GM12878 (cell line): ENCODE data around the gene NOVA2. TPM values are rescaled to one million over a fixed set of nuclear protein-coding genes. Genes with fewer than 3 reads are reported as not detected.

ENCODE experiments used
- ATAC-seq: fragments of 200-7000 bp; cut with Tn5 transposase; 3 replicates; pipeline ENCODE4 v1.9.1; 2020; ENCODE audit warnings: mild to moderate bottlenecking, moderate library complexity
- BruUV-seq: library from RNA; stranded (reverse); fragments of 400-500 nt; replicated peaks from 2 replicates; lab custom pipeline; 2021; lab: Mats Ljungman, UMichigan
- CTCF ChIA-PET: fragments of 300-600 bp; sonication (Branson Sonifier 250); formaldehyde crosslinking; extraction: SDS; loops from one replicate; lab custom pipeline; 2021; ENCODE audit warnings: inconsistent platforms; lab: Yijun Ruan, JAX
- POLR2A ChIA-PET: fragments of 350-600 bp; formaldehyde crosslinking; extraction: SDS; loops from one replicate; lab custom pipeline; 2021; ENCODE audit warnings: inconsistent platforms; lab: Charles Lee
- RAD21 ChIA-PET: fragments of 300-600 bp; sonication (Branson Sonifier 250); formaldehyde crosslinking; loops from one replicate; lab custom pipeline; 2023; ENCODE audit warnings: antibody characterized with exemption; ENCODE audit not compliant: unreplicated experiment; lab: Charles Lee
- SMC1A ChIA-PET: fragments of 300-600 bp; sonication (Branson Sonifier 250); formaldehyde crosslinking; loops from one replicate; lab custom pipeline; 2023; ENCODE audit not compliant: unreplicated experiment, uncharacterized antibody; lab: Charles Lee
- DNase-seq: peaks from one replicate; pipeline ENCODE4 v3.0.0-alpha.2; 2011; ENCODE audit warnings: low read depth, low spot score
- FAIRE-seq: peaks from 3 replicates; lab custom pipeline; 2011; peaks lifted over from hg19 to GRCh38; lab: Jason Lieb, UNC
- H2AFZ ChIP-seq: 2 replicates; pipeline ENCODE4 v1.6.0; 2011; ENCODE audit warnings: low read depth, low read length, control low read depth; ENCODE audit not compliant: control insufficient read depth
- H3K27ac ChIP-seq: 2 replicates; pipeline ENCODE4 v1.5.1; 2011; ENCODE audit warnings: control low read depth; ENCODE audit not compliant: control insufficient read depth, insufficient read depth
- H3K27me3 ChIP-seq, 2 experiments: replicated peaks in 1 of 2; 2 replicates each; pipeline versions ENCODE4 v1.6.0 to v1.6.1; 2011; ENCODE audit warnings: low read length in 1 of 2; ENCODE audit not compliant: control insufficient read depth in 2 of 2, insufficient read depth in 2 of 2
- H3K36me3 ChIP-seq, 2 experiments: 2 replicates each; pipeline ENCODE4 v1.5.1; 2011; ENCODE audit warnings: low read length in 1 of 2; ENCODE audit not compliant: control insufficient read depth in 2 of 2, insufficient read depth in 2 of 2
- H3K4me1 ChIP-seq: 2 replicates; pipeline ENCODE4 v1.6.1; 2011; ENCODE audit warnings: mild to moderate bottlenecking, low read length, moderate library complexity, mixed read lengths; ENCODE audit not compliant: control insufficient read depth, insufficient read depth
- H3K4me2 ChIP-seq: 2 replicates; pipeline ENCODE4 v1.6.0; 2011; ENCODE audit warnings: control low read depth; ENCODE audit not compliant: control insufficient read depth, insufficient read depth
- H3K4me3 ChIP-seq: fragments of 200-600 bp; sonication (generic); 2 replicates; pipeline ENCODE4 v1.5.1; 2016
- H3K79me2 ChIP-seq: 2 replicates; pipeline ENCODE4 v1.6.0; 2011; ENCODE audit warnings: low read length; ENCODE audit not compliant: control insufficient read depth, insufficient read depth
- H3K9ac ChIP-seq: 2 replicates; pipeline ENCODE4 v1.8.0; 2011; ENCODE audit warnings: low read length, control low read depth, mixed read lengths; ENCODE audit not compliant: control insufficient read depth, insufficient read depth
- H3K9me3 ChIP-seq: replicated peaks from 3 replicates; pipeline ENCODE4 v1.5.1; 2011; ENCODE audit warnings: mild to moderate bottlenecking, low read length; ENCODE audit not compliant: control insufficient read depth, insufficient read depth
- H4K20me1 ChIP-seq: 2 replicates; pipeline ENCODE4 v1.6.0; 2011; ENCODE audit not compliant: control insufficient read depth, insufficient read depth
- BHLHE40 ChIP-seq, 2 experiments: fragments of 450-650 bp in 1 of 2; IDR thresholded peaks; 2 replicates each; pipeline ENCODE4 v1.6.1; 2011 to 2017; ENCODE audit warnings: low read depth in 2 of 2, borderline replicate concordance in 1 of 2, improper control_type of control experiment in 1 of 2, low read length in 1 of 2, mild to moderate bottlenecking in 1 of 2
- CEBPZ ChIP-seq: fragments of 150-350 bp; IDR thresholded peaks from 2 replicates; pipeline ENCODE4 v1.6.1; 2016; ENCODE audit warnings: low read depth, low read length
- ESRRA ChIP-seq: IDR thresholded peaks from 2 replicates; pipeline ENCODE4 v1.6.1; 2012; ENCODE audit warnings: mild to moderate bottlenecking, low read length, improper control_type of control experiment
- HCFC1 ChIP-seq: fragments of 150-350 bp; IDR thresholded peaks from 2 replicates; pipeline ENCODE4 v1.6.1; 2014; ENCODE audit warnings: low read length
- HSF1 ChIP-seq: fragments of 150-350 bp; IDR thresholded peaks from 2 replicates; pipeline ENCODE4 v1.6.1; 2014; ENCODE audit warnings: mild to moderate bottlenecking, low read depth, low read length
- IKZF2 ChIP-seq, 2 experiments: fragments of 450-650 bp; IDR thresholded peaks; 2 replicates each; pipeline ENCODE4 v1.6.1; 2017; ENCODE audit warnings: mild to moderate bottlenecking in 2 of 2, moderate library complexity in 2 of 2
- JUND ChIP-seq: IDR thresholded peaks from 2 replicates; pipeline ENCODE4 v1.6.1; 2012; ENCODE audit warnings: low read depth, mild to moderate bottlenecking, low read length, improper control_type of control experiment, moderate library complexity
- MXI1 ChIP-seq: fragments of 150-350 bp; IDR thresholded peaks from 2 replicates; pipeline ENCODE4 v1.6.1; 2011; ENCODE audit warnings: low read depth, mild to moderate bottlenecking, inconsistent platforms, low read length, improper control_type of control experiment
- NKRF ChIP-seq: fragments of 450-650 bp; conservative IDR thresholded peaks from 2 replicates; pipeline ENCODE4 v1.6.1; 2017; ENCODE audit warnings: mild to moderate bottlenecking, moderate library complexity
- POLR2A ChIP-seq: IDR thresholded peaks from 2 replicates; pipeline ENCODE4 v1.6.1; 2011; ENCODE audit warnings: low read depth, mild to moderate bottlenecking, low read length
- RAD51 ChIP-seq: fragments of 450-650 bp; IDR thresholded peaks from 2 replicates; pipeline ENCODE4 v1.6.1; 2016; ENCODE audit warnings: moderate library complexity, mild to moderate bottlenecking, inconsistent platforms
- RELB ChIP-seq: fragments of 450-650 bp; IDR thresholded peaks from 2 replicates; pipeline ENCODE4 v1.6.1; 2017; ENCODE audit warnings: low read depth, mild to moderate bottlenecking, moderate library complexity
- SMARCA5 ChIP-seq: fragments of 450-650 bp; IDR thresholded peaks from 2 replicates; pipeline ENCODE4 v1.6.1; 2017; ENCODE audit warnings: mild to moderate bottlenecking
- WGBS: methylation state at CpG from one replicate; pipeline ENCODE4 v1.1.6; 2016; ENCODE audit warnings: low lambda C conversion rate; ENCODE audit not compliant: insufficient replicate concordance, insufficient coverage; ENCODE audit errors: missing lambda C conversion rate; 5-methylcytosine and 5-hydroxymethylcytosine counted together
- in situ Hi-C: fragments of 300-500 bp; cut with MboI; formaldehyde crosslinking; loops from 9 replicates; pipeline ENCODE4 v1.14.3; 2018; ENCODE audit warnings: mixed read lengths
- intact Hi-C: fragments of 100-400 bp; cut with micrococcal nuclease; formaldehyde crosslinking; loops from one replicate; pipeline ENCODE4 v1.14.2; 2022; ENCODE audit not compliant: unreplicated experiment
- polyA plus RNA-seq, 11 experiments: library from polyadenylated mRNA; depleted of rRNA in 4 of 11; unstranded in 6 of 11; stranded (reverse) in 5 of 11; fragments of >200 nt; fragmentation: Nextera tagmentation in 4 of 11; fragmentation: Illumina TruSeq in 1 of 11; extraction: Ambion mirVana in 4 of 11; extraction: Trizol in 1 of 11; gene quantifications; 1 replicate in 1 of 11; 2 replicates in 10 of 11; pipeline versions ENCODE4 v1.2.1 to v1.2.3, GENCODE V29; 2011 to 2016; ENCODE audit warnings: inconsistent platforms in 2 of 11, missing spikeins in 2 of 11, low read depth in 1 of 11
- total RNA-seq, 4 experiments: library from RNA; depleted of rRNA in 3 of 4; stranded (reverse); fragments of >200 nt in 3 of 4; fragmentation: Illumina TruSeq in 1 of 4; extraction: Trizol in 1 of 4; gene quantifications; 2 replicates each; pipeline versions ENCODE4 v1.2.1 to v1.2.3, GENCODE V29; 2013 to 2021

Gene NOVA2
- total and polyA plus RNA-seq, 10 of the 15 experiments (the other 5 are each of a cell fraction or from before 2014, with no cell fraction given), result under 0.01 to 0.44 (median 0.03) TPM; not detected in 4

GRCh38 chr19:46019270-46019669 is 45.6 kb upstream of the NOVA2 start:
- in situ Hi-C loops (no loop called here), intact Hi-C loops (no loop called here)
- FAIRE-seq (no peak), DNase-seq (no peak), ATAC-seq (no peak)
- Histone ChIP-seq H3K27me3 (no peaks in the 10 kb centered on the region), H2AFZ (no peak overlapping the region), H3K4me2 (no peak overlapping the region), H3K4me1 (peaks cover 5% of the 10 kb centered on the region), H3K79me2 (no peaks in the 10 kb centered on the region), H3K36me3 (no peaks in the 10 kb centered on the region; a peak in 1 of 4 replicates), H3K4me3 (no peak overlapping the region), H3K9me3 (no peaks in the 10 kb centered on the region), H3K27ac (no peak overlapping the region), H4K20me1 (no peaks in the 10 kb centered on the region; the same call in 1 of the 2 replicates), H3K9ac (no peak overlapping the region)
- RAD21 ChIA-PET, result no interaction called here
- CTCF ChIA-PET, result interaction anchor here (1.0 to 1.7 kb wide), 2 partner anchors 9 to 156 kb away, joined by 4 to 5 read pairs; partner anchors contain the start of gene SYMPK
- POLR2A ChIA-PET, result no interaction called here
- BruUV-seq, result TSS peak; percentile 61
- 89% methylated on average over 13 of the region's 13 CpGs for WGBS
- SMC1A ChIA-PET, result no interaction called here
- TF ChIP-seq HCFC1, result no peak
- no peak for TF ChIP-seq IKZF2 (IDR thresholded peaks at IDR 0.05)
- TF ChIP-seq BHLHE40 (IDR thresholded peaks at IDR 0.05; ENCODE audit: borderline replicate concordance in 1 of 2, low read depth in 2 of 2, low read length in 1 of 2), result no peak
- TF ChIP-seq ESRRA, result no peak
- no peak for TF ChIP-seq RAD51
- TF ChIP-seq NKRF, result no peak
- no peak for TF ChIP-seq RELB
- no peak for TF ChIP-seq POLR2A
- no peak for TF ChIP-seq CEBPZ
- TF ChIP-seq MXI1, result no peak
- TF ChIP-seq JUND, result no peak
- TF ChIP-seq SMARCA5, result no peak
- TF ChIP-seq HSF1, result no peak
